ENCODE measurements around the gene YAF2. TPM values are rescaled to one million over a fixed set of nuclear protein-coding genes. Genes with fewer than 3 reads are reported as not detected.

Gene YAF2
- total and polyA plus RNA-seq, 2 donors, result 24.9 to 28.3 TPM

- 63% methylated on average over 3 of the region's 3 CpGs for WGBS
- H3K27ac ChIP-seq (ENCODE audit: low read depth in 1 of 2, low read length in 1 of 2), result no peak overlapping the region
Measured at GRCh38 chr12:42281278-42281677, 43.2 kb upstream of the YAF2 start.

GRCh38 chr12:42278128-42278510, 40.1 kb upstream of the YAF2 start:
- Histone ChIP-seq H3K27ac (ENCODE audit: low read depth in 1 of 2, low read length in 1 of 2) (no peak overlapping the region), H3K4me1 (ENCODE audit: control insufficient read depth in 2 of 2, insufficient read depth in 2 of 2, low read length in 2 of 2) (no peaks in the 10 kb centered on the region)

More at GRCh38 chr12:42281278-42281677, 43.2 kb upstream of the YAF2 start:
- Histone ChIP-seq H3K9me3 (ENCODE audit: control insufficient read depth in 2 of 2, insufficient read depth in 1 of 2, low read length in 1 of 2) (no peaks in the 10 kb centered on the region), H3K4me1 (ENCODE audit: control insufficient read depth in 2 of 2, insufficient read depth in 2 of 2, low read length in 2 of 2) (no peaks in the 10 kb centered on the region), H3K36me3 (ENCODE audit: control insufficient read depth in 2 of 2, insufficient read depth in 2 of 2, low read length in 1 of 2) (no peaks in the 10 kb centered on the region), H3K27me3 (ENCODE audit: control insufficient read depth in 2 of 2, insufficient read depth in 1 of 2, low read length in 1 of 2) (no peaks in the 10 kb centered on the region), H3K4me3 (ENCODE audit: low read length in 2 of 2) (no peak overlapping the region)
- DNase-seq (ENCODE audit: low read depth in 6 of 9, low spot score in 9 of 9), result no peak

GRCh38 chr12:42277396-42278127, 39.5 kb upstream of the YAF2 start:
- peaks cover 0 to 3% of the 10 kb centered on the region in 2 donors for H3K9me3 ChIP-seq (ENCODE audit: control insufficient read depth in 2 of 2, insufficient read depth in 1 of 2, low read length in 1 of 2)
- no peak for DNase-seq (ENCODE audit: low read depth in 6 of 9, low spot score in 9 of 9)
- H3K4me3 ChIP-seq (ENCODE audit: low read length in 2 of 2), result no peak overlapping the region
- no peaks in the 10 kb centered on the region for H3K4me1 ChIP-seq (ENCODE audit: control insufficient read depth in 2 of 2, insufficient read depth in 2 of 2, low read length in 2 of 2)
- H3K27me3 ChIP-seq (ENCODE audit: control insufficient read depth in 2 of 2, insufficient read depth in 1 of 2, low read length in 1 of 2), result no peaks in the 10 kb centered on the region
- no peaks in the 10 kb centered on the region for H3K36me3 ChIP-seq (ENCODE audit: control insufficient read depth in 2 of 2, insufficient read depth in 2 of 2, low read length in 1 of 2)
- 94% methylated on average over 6 of the region's 6 CpGs for WGBS
- H3K27ac ChIP-seq (ENCODE audit: low read depth in 1 of 2, low read length in 1 of 2), result no peak overlapping the region

More at GRCh38 chr12:42278128-42278510, 40.1 kb upstream of the YAF2 start:
- no peak overlapping the region for H3K4me3 ChIP-seq (ENCODE audit: low read length in 2 of 2)
- DNase-seq (ENCODE audit: low read depth in 6 of 9, low spot score in 9 of 9), result no peak
- H3K36me3 ChIP-seq (ENCODE audit: control insufficient read depth in 2 of 2, insufficient read depth in 2 of 2, low read length in 1 of 2), result no peaks in the 10 kb centered on the region
- H3K27me3 ChIP-seq (ENCODE audit: control insufficient read depth in 2 of 2, insufficient read depth in 1 of 2, low read length in 1 of 2), result no peaks in the 10 kb centered on the region
- H3K9me3 ChIP-seq (ENCODE audit: control insufficient read depth in 2 of 2, insufficient read depth in 1 of 2, low read length in 1 of 2), result peaks cover 0 to 3% of the 10 kb centered on the region in 2 donors

- DNase-seq (ENCODE audit: low read depth in 6 of 9, low spot score in 9 of 9), result no peak
- Histone ChIP-seq H3K4me3 (ENCODE audit: low read length in 2 of 2) (no peak overlapping the region), H3K27ac (ENCODE audit: low read depth in 1 of 2, low read length in 1 of 2) (no peak overlapping the region), H3K4me1 (ENCODE audit: control insufficient read depth in 2 of 2, insufficient read depth in 2 of 2, low read length in 2 of 2) (peaks cover 0 to 2% of the 10 kb centered on the region in 2 donors), H3K36me3 (ENCODE audit: control insufficient read depth in 2 of 2, insufficient read depth in 2 of 2, low read length in 1 of 2) (no peaks in the 10 kb centered on the region), H3K9me3 (ENCODE audit: control insufficient read depth in 2 of 2, insufficient read depth in 1 of 2, low read length in 1 of 2) (peaks cover 0 to 3% of the 10 kb centered on the region in 2 donors), H3K27me3 (ENCODE audit: control insufficient read depth in 2 of 2, insufficient read depth in 1 of 2, low read length in 1 of 2) (no peaks in the 10 kb centered on the region)
- WGBS, result 97% methylated on average over 4 of the region's 4 CpGs
Measured at GRCh38 chr12:42275499-42275898, 37.5 kb upstream of the YAF2 start.

GRCh38 chr12:42273706-42274105, 35.7 kb upstream of the YAF2 start:
- Histone ChIP-seq H3K27ac (ENCODE audit: low read depth in 1 of 2, low read length in 1 of 2) (no peak overlapping the region), H3K27me3 (ENCODE audit: control insufficient read depth in 2 of 2, insufficient read depth in 1 of 2, low read length in 1 of 2) (no peaks in the 10 kb centered on the region), H3K4me3 (ENCODE audit: low read length in 2 of 2) (no peak overlapping the region), H3K4me1 (ENCODE audit: control insufficient read depth in 2 of 2, insufficient read depth in 2 of 2, low read length in 2 of 2) (peaks cover 0 to 2% of the 10 kb centered on the region in 2 donors), H3K9me3 (ENCODE audit: control insufficient read depth in 2 of 2, insufficient read depth in 1 of 2, low read length in 1 of 2) (peaks cover 0 to 3% of the 10 kb centered on the region in 2 donors), H3K36me3 (ENCODE audit: control insufficient read depth in 2 of 2, insufficient read depth in 2 of 2, low read length in 1 of 2) (no peaks in the 10 kb centered on the region)
- DNase-seq (ENCODE audit: low read depth in 6 of 9, low spot score in 9 of 9), result no peak
- WGBS, result 98% methylated on average over 21 of the region's 21 CpGs

GRCh38 chr12:42270596-42270995, 32.5 kb upstream of the YAF2 start:
- peaks cover 0 to 2% of the 10 kb centered on the region in 2 donors for H3K4me1 ChIP-seq (ENCODE audit: control insufficient read depth in 2 of 2, insufficient read depth in 2 of 2, low read length in 2 of 2)
- no peak for DNase-seq (ENCODE audit: low read depth in 6 of 9, low spot score in 9 of 9)
- H3K4me3 ChIP-seq (ENCODE audit: low read length in 2 of 2), result no peak overlapping the region
- no peaks in the 10 kb centered on the region for H3K36me3 ChIP-seq (ENCODE audit: control insufficient read depth in 2 of 2, insufficient read depth in 2 of 2, low read length in 1 of 2)
- no peaks in the 10 kb centered on the region for H3K27me3 ChIP-seq (ENCODE audit: control insufficient read depth in 2 of 2, insufficient read depth in 1 of 2, low read length in 1 of 2)
- H3K9me3 ChIP-seq (ENCODE audit: control insufficient read depth in 2 of 2, insufficient read depth in 1 of 2, low read length in 1 of 2), result peaks cover 0 to 9% of the 10 kb centered on the region in 2 donors
- whole genome bisulfite sequencing, result 60% methylated on average over 4 of the region's 4 CpGs
- no peak overlapping the region for H3K27ac ChIP-seq (ENCODE audit: low read depth in 1 of 2, low read length in 1 of 2)

GRCh38 chr12:42267413-42268190, 29.6 kb upstream of the YAF2 start:
- Histone ChIP-seq H3K4me3 (ENCODE audit: low read length in 2 of 2) (no peak overlapping the region), H3K27ac (ENCODE audit: low read depth in 1 of 2, low read length in 1 of 2) (no peak overlapping the region), H3K27me3 (ENCODE audit: control insufficient read depth in 2 of 2, insufficient read depth in 1 of 2, low read length in 1 of 2) (no peaks in the 10 kb centered on the region), H3K9me3 (ENCODE audit: control insufficient read depth in 2 of 2, insufficient read depth in 1 of 2, low read length in 1 of 2) (peaks cover 0 to 5% of the 10 kb centered on the region in 2 donors), H3K36me3 (ENCODE audit: control insufficient read depth in 2 of 2, insufficient read depth in 2 of 2, low read length in 1 of 2) (no peaks in the 10 kb centered on the region), H3K4me1 (ENCODE audit: control insufficient read depth in 2 of 2, insufficient read depth in 2 of 2, low read length in 2 of 2) (peaks cover 0 to 2% of the 10 kb centered on the region in 2 donors)
- no peak for DNase-seq (ENCODE audit: low read depth in 6 of 9, low spot score in 9 of 9)
- 94% methylated on average over 15 of the region's 15 CpGs for WGBS

- WGBS, result 98% methylated on average over 17 of the region's 17 CpGs
- H3K36me3 ChIP-seq (ENCODE audit: control insufficient read depth in 2 of 2, insufficient read depth in 2 of 2, low read length in 1 of 2), result no peaks in the 10 kb centered on the region
- no peak for DNase-seq (ENCODE audit: low read depth in 6 of 9, low spot score in 9 of 9)
- H3K4me1 ChIP-seq (ENCODE audit: control insufficient read depth in 2 of 2, insufficient read depth in 2 of 2, low read length in 2 of 2), result peaks cover 0 to 2% of the 10 kb centered on the region in 2 donors
- no peak overlapping the region for H3K27ac ChIP-seq (ENCODE audit: low read depth in 1 of 2, low read length in 1 of 2)
- no peak overlapping the region for H3K4me3 ChIP-seq (ENCODE audit: low read length in 2 of 2)
- H3K9me3 ChIP-seq (ENCODE audit: control insufficient read depth in 2 of 2, insufficient read depth in 1 of 2, low read length in 1 of 2), result peaks cover 0 to 5% of the 10 kb centered on the region in 2 donors
- H3K27me3 ChIP-seq (ENCODE audit: control insufficient read depth in 2 of 2, insufficient read depth in 1 of 2, low read length in 1 of 2), result no peaks in the 10 kb centered on the region
Measured at GRCh38 chr12:42266579-42267230, 28.7 kb upstream of the YAF2 start.

- H3K36me3 ChIP-seq (ENCODE audit: control insufficient read depth in 2 of 2, insufficient read depth in 2 of 2, low read length in 1 of 2), result no peaks in the 10 kb centered on the region
- H3K4me3 ChIP-seq (ENCODE audit: low read length in 2 of 2), result no peak overlapping the region
- H3K9me3 ChIP-seq (ENCODE audit: control insufficient read depth in 2 of 2, insufficient read depth in 1 of 2, low read length in 1 of 2), result no peaks in the 10 kb centered on the region
- no peak overlapping the region for H3K27ac ChIP-seq (ENCODE audit: low read depth in 1 of 2, low read length in 1 of 2)
- H3K4me1 ChIP-seq (ENCODE audit: control insufficient read depth in 2 of 2, insufficient read depth in 2 of 2, low read length in 2 of 2), result no peaks in the 10 kb centered on the region
- no peaks in the 10 kb centered on the region for H3K27me3 ChIP-seq (ENCODE audit: control insufficient read depth in 2 of 2, insufficient read depth in 1 of 2, low read length in 1 of 2)
- DNase-seq (ENCODE audit: low read depth in 6 of 9, low spot score in 9 of 9), result no peak
- WGBS, result 95% methylated on average over 2 of the region's 2 CpGs
Measured at GRCh38 chr12:42262271-42262670, 24.2 kb upstream of the YAF2 start.
